HEK293 (cell line): Measurements from ENCODE around the gene LRRC8E.

Experiments
- GFI1B ChIP-seq: fragments of 450-650 bp; formaldehyde crosslinking; IDR thresholded peaks from 2 replicates; pipeline ENCODE4 v1.5.1; 2016; ENCODE audit warnings: missing biosample characterization, missing genetic modification characterization
- HOXD13 ChIP-seq: sonication (generic); formaldehyde crosslinking; IDR thresholded peaks from 2 replicates; pipeline ENCODE4 v1.8.0; 2022; ENCODE audit warnings: missing genetic modification reagents, borderline replicate concordance
- KLF17 ChIP-seq: fragments of 450-650 bp; formaldehyde crosslinking; IDR thresholded peaks from 2 replicates; pipeline ENCODE4 v1.5.1; 2016; ENCODE audit warnings: missing biosample characterization, missing genetic modification characterization
- KLF7 ChIP-seq: fragments of 450-650 bp; formaldehyde crosslinking; IDR thresholded peaks from 2 replicates; pipeline ENCODE4 v1.5.1; 2016; ENCODE audit warnings: missing biosample characterization, missing genetic modification characterization, borderline replicate concordance
- KLF8 ChIP-seq: fragments of 450-650 bp; formaldehyde crosslinking; IDR thresholded peaks from 2 replicates; pipeline ENCODE4 v1.5.1; 2016; ENCODE audit warnings: missing biosample characterization, missing genetic modification characterization
- PATZ1 ChIP-seq: fragments of 450-650 bp; formaldehyde crosslinking; IDR thresholded peaks from 2 replicates; pipeline ENCODE4 v1.5.1; 2016; ENCODE audit warnings: missing biosample characterization, missing genetic modification characterization
- REST ChIP-seq: fragments of 450-650 bp; formaldehyde crosslinking; IDR thresholded peaks from 2 replicates; pipeline ENCODE4 v1.5.1; 2016; ENCODE audit warnings: missing biosample characterization, missing genetic modification characterization
- SCRT2 ChIP-seq: fragments of 450-650 bp; formaldehyde crosslinking; IDR thresholded peaks from 2 replicates; pipeline ENCODE4 v1.5.1; 2016; ENCODE audit warnings: missing biosample characterization, missing genetic modification characterization
- SP7 ChIP-seq: fragments of 450-650 bp; formaldehyde crosslinking; IDR thresholded peaks from 2 replicates; pipeline ENCODE4 v1.5.1; 2016; ENCODE audit warnings: missing biosample characterization, missing genetic modification characterization
- TCF7L2 ChIP-seq: IDR thresholded peaks from 2 replicates; pipeline ENCODE4 v1.6.1; 2011; ENCODE audit warnings: low read depth, mild to moderate bottlenecking, inconsistent platforms, low read length, moderate library complexity, borderline replicate concordance
- TSHZ1 ChIP-seq: fragments of 450-650 bp; formaldehyde crosslinking; IDR thresholded peaks from 2 replicates; pipeline ENCODE4 v1.5.1; 2016; ENCODE audit warnings: missing biosample characterization, missing genetic modification characterization, borderline replicate concordance
- ZBTB17 ChIP-seq: fragments of 450-650 bp; formaldehyde crosslinking; IDR thresholded peaks from 2 replicates; pipeline ENCODE4 v1.5.1; 2016; ENCODE audit warnings: missing biosample characterization, missing genetic modification characterization
- ZBTB26 ChIP-seq: fragments of 450-650 bp; formaldehyde crosslinking; optimal IDR thresholded peaks from 2 replicates; pipeline ENCODE3; 2016; ENCODE audit warnings: missing biosample characterization, mild to moderate bottlenecking, missing genetic modification characterization
- ZFP3 ChIP-seq: fragments of 450-650 bp; formaldehyde crosslinking; IDR thresholded peaks from 2 replicates; pipeline ENCODE4 v1.5.1; 2016; ENCODE audit warnings: low read depth, missing biosample characterization, missing genetic modification characterization
- ZIC2 ChIP-seq: fragments of 450-650 bp; formaldehyde crosslinking; IDR thresholded peaks from 2 replicates; pipeline ENCODE4 v1.5.1; 2016; ENCODE audit warnings: missing biosample characterization, missing genetic modification characterization
- ZNF239 ChIP-seq: fragments of 450-650 bp; formaldehyde crosslinking; IDR thresholded peaks from 2 replicates; pipeline ENCODE4 v1.5.1; 2016; ENCODE audit warnings: missing biosample characterization, missing genetic modification characterization
- ZNF311 ChIP-seq: fragments of 450-650 bp; formaldehyde crosslinking; IDR thresholded peaks from 2 replicates; pipeline ENCODE4 v1.5.1; 2017; ENCODE audit warnings: missing biosample characterization, missing genetic modification characterization, borderline replicate concordance
- ZNF391 ChIP-seq: fragments of 450-650 bp; formaldehyde crosslinking; IDR thresholded peaks from 2 replicates; pipeline ENCODE4 v1.5.1; 2016; ENCODE audit warnings: low read depth, missing biosample characterization, missing genetic modification characterization, borderline replicate concordance
- ZNF449 ChIP-seq: fragments of 450-650 bp; formaldehyde crosslinking; IDR thresholded peaks from 2 replicates; pipeline ENCODE4 v1.5.1; 2017; ENCODE audit warnings: missing biosample characterization, mild to moderate bottlenecking, missing genetic modification characterization, moderate library complexity
- ZNF510 ChIP-seq: fragments of 450-650 bp; formaldehyde crosslinking; IDR thresholded peaks from 2 replicates; pipeline ENCODE4 v1.5.1; 2018; ENCODE audit warnings: mild to moderate bottlenecking, missing genetic modification characterization, missing biosample characterization; ENCODE audit not compliant: insufficient replicate concordance
- ZNF560 ChIP-seq: fragments of 450-650 bp; formaldehyde crosslinking; IDR thresholded peaks from 2 replicates; pipeline ENCODE4 v1.5.1; 2017; ENCODE audit warnings: missing biosample characterization, missing genetic modification characterization, borderline replicate concordance
- ZNF600 ChIP-seq: fragments of 450-650 bp; formaldehyde crosslinking; IDR thresholded peaks from 2 replicates; pipeline ENCODE4 v1.5.1; 2016; ENCODE audit warnings: missing biosample characterization, missing genetic modification characterization
- ZNF624 ChIP-seq: fragments of 450-650 bp; formaldehyde crosslinking; IDR thresholded peaks from 2 replicates; pipeline ENCODE4 v1.5.1; 2017; ENCODE audit warnings: missing biosample characterization, missing genetic modification characterization
- ZNF664 ChIP-seq: fragments of 450-650 bp; formaldehyde crosslinking; IDR thresholded peaks from 2 replicates; pipeline ENCODE4 v1.5.1; 2016; ENCODE audit warnings: missing biosample characterization, missing genetic modification characterization
- ZNF768 ChIP-seq: fragments of 450-650 bp; formaldehyde crosslinking; IDR thresholded peaks from 2 replicates; pipeline ENCODE4 v1.5.1; 2018; ENCODE audit warnings: missing biosample characterization, mild to moderate bottlenecking, missing genetic modification characterization
- ZSCAN16 ChIP-seq: fragments of 450-650 bp; formaldehyde crosslinking; IDR thresholded peaks from 2 replicates; pipeline ENCODE4 v1.5.1; 2016; ENCODE audit warnings: missing biosample characterization, missing genetic modification characterization

Gene LRRC8E

GRCh38 chr19:7852851-7853769, 35.2 kb upstream of the LRRC8E start (continued):
- TF ChIP-seq TSHZ1 = no peak
- no peak for TF ChIP-seq ZNF239 (tag by site-specific recombination)
- peak; percentile 78; the same call in 1 of the 2 replicates for TF ChIP-seq TCF7L2
- TF ChIP-seq REST (tag by site-specific recombination) = no peak
- no peak for TF ChIP-seq ZNF510 (tag by site-specific recombination)
- no peak for TF ChIP-seq ZNF664
- no peak for TF ChIP-seq ZNF311
- TF ChIP-seq ZNF768 (tag by site-specific recombination) = no peak
- no peak for TF ChIP-seq GFI1B
- TF ChIP-seq PATZ1 (tag by site-specific recombination) = peak; percentile 91
- no peak; the same call in 1 of the 2 replicates for TF ChIP-seq ZNF391
- TF ChIP-seq HOXD13 (CRISPR knock-in tag) = no peak
- TF ChIP-seq ZNF560 (tag by site-specific recombination) = no peak
- TF ChIP-seq ZBTB26 (tag by site-specific recombination) = no peak
- no peak for TF ChIP-seq ZNF624 (tag by site-specific recombination)
- peak; percentile 63; the same call in 1 of the 2 replicates for TF ChIP-seq KLF7 (tag by site-specific recombination)
- 0 out of 2 replicates have a peak, but pooled peaks have one; percentile 48 for TF ChIP-seq KLF17 (tag by site-specific recombination)
- peak; percentile 57 for TF ChIP-seq SP7
- no peak for TF ChIP-seq ZNF449 (tag by site-specific recombination)
- peak; percentile 58; the same call in 1 of the 2 replicates for TF ChIP-seq KLF8 (tag by site-specific recombination)
- TF ChIP-seq SCRT2 (tag by site-specific recombination) = peak; percentile 98
- no peak for TF ChIP-seq ZFP3 (tag by site-specific recombination)
- no peak for TF ChIP-seq ZSCAN16 (tag by site-specific recombination)
- peak; percentile 58 for TF ChIP-seq ZBTB17 (tag by site-specific recombination)
- peak; percentile 90 for TF ChIP-seq ZIC2
- TF ChIP-seq ZNF600 (tag by site-specific recombination) = peak; percentile 74
